Measurements from ENCODE around the gene MYO18B.
"Not testable (repeated sequence)": the region's sequence is repeated elsewhere in the genome, so short reads cannot be mapped to it uniquely, and the experiment has no call there.

MYO18B gene

GRCh38 chr22:25741692-25742626, at the start of gene MYO18B:
Gene MYO18B, plus strand, starts transcription at chr22:25742188. Its CDS starts 18,905 bp downstream, at chr22:25761093.
- DNase-seq: no peak

DNA sequence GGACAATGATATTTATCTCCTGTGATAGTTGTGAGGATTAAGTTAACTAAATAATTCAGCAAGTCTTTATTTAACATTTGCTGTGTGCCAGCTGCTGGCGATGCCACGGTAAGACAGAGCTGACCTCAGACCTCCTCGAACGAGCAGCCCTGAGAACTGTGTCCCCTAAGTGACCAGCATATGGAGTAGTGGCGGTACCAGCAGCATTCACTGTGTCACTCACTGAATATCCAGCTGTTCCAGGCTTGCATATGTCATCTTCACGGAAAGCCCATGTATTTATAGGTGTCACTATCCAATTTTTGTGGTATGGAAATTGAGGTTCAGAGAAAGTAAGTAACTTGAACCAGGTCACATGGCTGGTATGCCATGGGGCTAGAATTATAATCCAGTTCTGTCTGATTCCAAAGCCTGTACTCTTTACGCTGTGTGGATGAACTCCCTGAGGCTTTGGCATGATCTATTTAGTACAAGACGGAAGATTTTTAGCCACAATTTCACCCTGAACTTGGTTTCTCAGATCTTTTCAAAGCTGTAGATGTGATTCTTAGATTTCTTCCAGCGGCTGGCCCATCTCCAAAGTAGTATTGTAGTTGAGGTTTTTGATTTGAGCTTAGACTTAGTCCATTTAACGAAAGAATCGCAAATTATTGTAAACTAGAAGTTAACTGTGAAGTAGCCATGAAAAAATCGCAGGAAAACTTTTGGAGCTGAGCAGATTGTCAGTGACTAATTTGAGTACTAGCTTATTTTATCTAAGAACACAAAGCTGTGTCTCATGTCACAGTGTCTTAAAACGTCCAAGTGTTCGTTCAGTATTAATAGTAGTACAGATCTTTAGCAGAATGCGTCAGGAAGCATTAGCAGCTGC, 49.4 kb upstream of the MYO18B start:
- no peak for DNase-seq

DNA sequence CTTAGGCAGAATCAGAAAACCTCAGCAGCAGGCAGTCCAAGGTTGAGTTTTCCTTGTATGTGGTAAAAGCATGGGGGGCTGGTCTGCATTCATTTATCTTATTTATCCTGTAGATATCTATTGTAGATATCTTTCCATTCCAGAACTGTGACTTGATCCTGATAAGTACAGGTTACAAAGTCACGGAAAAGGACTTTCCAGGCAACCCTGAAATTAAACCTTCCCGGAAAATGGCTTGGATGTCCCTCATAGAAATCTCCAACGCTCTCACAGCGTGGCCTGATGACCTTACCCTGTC, 48.8 kb upstream of the MYO18B start:
- DNase-seq: no peak

DNA sequence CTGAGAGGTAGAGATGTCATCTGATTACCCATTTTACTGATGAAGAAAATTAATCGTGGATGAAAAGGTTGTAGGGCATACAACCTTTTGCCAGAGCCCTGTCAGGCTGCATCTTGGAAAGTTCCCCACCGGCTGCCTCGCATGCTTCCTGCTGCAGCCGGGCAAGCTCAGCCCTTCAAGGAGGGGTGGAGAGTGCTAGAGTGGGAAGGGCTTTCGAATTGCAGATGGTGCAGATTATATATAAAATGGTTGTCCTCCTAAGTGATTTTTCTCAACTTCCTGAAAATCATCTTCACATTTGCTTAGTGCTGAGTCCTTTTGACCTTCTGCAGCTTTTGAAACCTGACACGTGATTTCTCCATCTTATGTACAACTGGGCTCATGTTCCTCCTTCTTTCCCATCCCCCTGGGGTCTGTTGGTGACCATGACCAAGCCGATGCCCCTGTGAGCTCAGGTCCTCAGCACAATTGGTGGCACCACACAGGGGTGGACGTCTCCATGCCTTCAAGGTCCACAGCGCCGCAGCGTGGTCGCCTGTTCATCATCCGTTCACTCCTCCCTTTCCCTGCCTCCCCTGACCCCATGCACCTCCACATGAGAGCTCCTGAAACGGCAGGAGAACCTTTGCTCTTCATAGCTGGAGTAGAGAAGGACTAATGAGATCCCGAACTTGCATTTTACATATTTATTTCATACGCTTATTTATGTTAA, 47.6 kb upstream of the MYO18B start:
- DNase-seq: peak in 1 of 3 experiments; percentile 25

DNA sequence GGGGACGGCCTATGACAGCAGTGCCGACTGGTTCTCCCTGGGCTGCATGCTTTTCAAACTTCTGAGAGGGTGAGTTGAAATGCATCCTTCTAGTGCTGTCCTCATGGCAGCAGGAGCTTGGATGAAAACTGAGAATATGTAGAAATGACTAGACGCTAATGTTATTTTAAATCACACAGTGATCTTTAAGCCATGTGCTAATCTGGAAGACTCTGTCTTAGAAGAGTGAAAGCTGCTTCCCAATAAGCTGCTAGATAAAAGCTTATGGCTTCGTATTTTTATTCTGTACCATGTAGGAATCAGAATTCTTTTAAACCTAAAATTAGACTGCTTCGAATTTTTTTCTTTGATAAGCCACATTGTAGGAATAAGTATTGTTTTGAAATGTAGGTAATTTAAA, 46.8 kb upstream of the MYO18B start:
- DNase-seq: no peak

GRCh38 chr22:25696763-25697162, 45.2 kb upstream of the MYO18B start:
- DNase-seq: no peak

- no peak for DNase-seq
Measured at GRCh38 chr22:25697181-25697664, 44.8 kb upstream of the MYO18B start.

GRCh38 chr22:25697978-25698377, 44.0 kb upstream of the MYO18B start:
- no peak for DNase-seq

DNA sequence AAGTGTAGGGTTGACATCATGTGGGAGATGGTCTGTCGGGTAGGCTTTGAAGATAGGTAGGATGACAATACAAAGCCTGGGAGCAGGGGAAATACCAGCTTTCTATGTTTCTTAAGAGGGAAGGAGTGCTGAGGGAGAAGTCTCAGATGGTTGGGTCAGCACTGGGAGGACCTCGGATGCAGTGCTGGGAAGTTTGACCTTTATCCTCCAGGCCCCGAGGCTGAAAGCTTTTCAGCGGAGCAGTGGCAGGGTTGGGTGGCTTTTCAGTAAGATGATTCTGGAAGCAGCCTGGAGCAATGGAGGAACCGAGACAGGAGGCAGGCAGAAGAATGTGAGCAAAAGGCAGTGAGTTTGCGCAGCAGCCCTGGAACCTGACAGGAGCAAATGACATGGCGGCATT, 43.5 kb upstream of the MYO18B start:
- DNase-seq: no peak

GRCh38 chr22:25698978-25699377, 43.0 kb upstream of the MYO18B start:
- no peak for DNase-seq

DNA sequence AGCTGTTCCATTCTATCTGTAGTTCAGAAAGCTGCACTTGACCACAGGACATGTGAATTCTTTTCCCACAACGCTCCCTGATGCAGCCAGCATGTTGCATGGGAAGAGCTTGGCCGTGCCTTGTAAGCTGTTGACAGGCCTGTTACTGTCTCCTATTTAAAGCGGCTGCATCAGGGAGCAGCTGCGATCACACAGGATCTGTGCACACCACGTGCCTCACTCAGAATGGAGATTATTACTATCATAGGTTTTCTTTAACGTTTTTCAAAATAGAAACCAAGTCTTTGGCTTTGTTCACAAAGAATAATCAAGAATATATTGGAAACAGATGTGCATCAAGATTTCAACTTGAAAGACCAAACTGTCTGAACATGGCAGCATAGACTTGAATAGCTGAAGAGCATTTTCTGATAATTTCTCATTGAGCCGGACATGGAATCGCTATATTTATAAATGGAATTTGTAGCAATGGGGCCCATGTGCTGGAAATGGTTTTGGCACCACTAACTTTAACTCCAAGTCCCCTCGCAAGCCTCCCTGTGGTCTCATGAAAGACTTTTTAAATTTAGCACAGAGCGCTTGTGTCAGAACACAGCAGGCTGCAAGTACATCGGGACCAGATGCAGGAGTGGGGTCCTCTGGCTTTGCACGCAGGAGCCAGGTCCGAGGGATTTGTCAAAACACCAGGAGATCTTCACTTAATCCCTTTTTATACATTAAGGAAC, 40.8 kb upstream of the MYO18B start:
- peak in 1 of 3 experiments; percentile 9 for DNase-seq

DNA sequence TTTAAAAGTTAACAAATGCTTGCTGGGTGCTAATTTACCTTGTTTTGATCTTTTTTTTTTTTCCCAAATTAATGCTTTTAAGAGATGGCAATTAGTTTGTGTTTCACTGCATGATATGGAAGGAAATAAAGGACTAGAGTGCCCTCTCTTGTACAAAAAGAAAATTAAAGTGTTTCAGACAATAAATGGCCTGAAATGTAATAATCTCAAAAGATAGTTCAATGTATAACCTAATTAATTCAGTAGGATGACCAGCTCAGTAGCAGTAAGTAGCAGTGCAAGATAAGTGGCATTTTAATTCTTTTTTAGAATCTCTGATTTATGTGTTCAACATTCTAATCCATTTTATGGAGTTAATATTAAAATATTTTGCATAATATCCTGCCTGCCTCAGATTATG, 39.9 kb upstream of the MYO18B start:
- peak in 2 of 3 experiments; percentile 1 to 49 for DNase-seq

- no peak for DNase-seq
Measured at GRCh38 chr22:25702571-25703167, 39.3 kb upstream of the MYO18B start.

- no peak for DNase-seq
Measured at GRCh38 chr22:25704701-25705100, 37.3 kb upstream of the MYO18B start.

DNA sequence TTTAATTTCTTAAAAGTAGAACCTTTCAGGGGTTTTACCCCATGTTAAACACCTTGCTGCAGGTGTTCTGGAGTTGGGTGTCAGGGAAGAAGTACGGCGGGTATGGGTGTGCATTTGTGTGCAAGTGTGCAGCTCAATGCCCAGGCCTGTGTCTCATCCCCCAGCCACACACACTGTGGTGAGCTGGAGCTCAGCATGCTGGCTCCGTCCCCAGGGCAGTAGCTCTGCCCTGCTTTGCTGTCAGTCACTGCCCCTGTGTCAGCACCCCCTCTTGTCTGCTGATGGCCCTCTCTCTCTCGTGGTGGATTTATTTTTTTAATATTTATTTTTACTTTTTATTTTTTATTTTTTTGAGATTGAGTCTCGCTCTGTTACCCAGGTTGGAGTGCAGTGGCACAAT, 35.8 kb upstream of the MYO18B start:
- DNase-seq: no peak

DNA sequence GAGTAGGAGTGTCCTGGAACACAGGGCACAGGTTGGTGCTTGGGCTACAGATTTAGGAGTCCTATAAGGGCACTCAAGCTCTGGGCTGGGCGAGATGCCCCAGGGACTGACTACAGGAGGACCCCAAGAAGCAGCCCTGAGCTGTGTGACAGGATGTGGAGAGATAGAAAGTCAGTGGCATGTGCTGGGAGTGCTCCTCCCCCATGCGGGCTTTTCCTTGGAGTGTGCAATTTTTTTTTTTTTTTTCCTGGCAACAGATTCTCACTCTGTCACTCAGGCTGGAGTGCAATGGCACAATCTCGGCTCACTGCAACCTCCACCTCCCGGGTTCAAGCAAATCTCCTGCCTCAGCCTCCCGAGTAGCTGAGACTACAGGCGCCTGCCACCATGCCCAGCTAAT, 33.6 kb upstream of the MYO18B start:
- not testable (repeated sequence) for DNase-seq

GRCh38 chr22:25709758-25710157, 32.2 kb upstream of the MYO18B start:
- no peak for DNase-seq

GRCh38 chr22:25710501-25710900, 31.5 kb upstream of the MYO18B start:
- no peak for DNase-seq

GRCh38 chr22:25711491-25711890, 30.5 kb upstream of the MYO18B start:
- DNase-seq: no peak

- DNase-seq: no peak
Measured at GRCh38 chr22:25712661-25713400, 29.2 kb upstream of the MYO18B start.

GRCh38 chr22:25714070-25714469, 27.9 kb upstream of the MYO18B start:
- no peak for DNase-seq

All from NCI-H1417 (cell line).